Adrenal gland (tissue), 19 donors: ENCODE data around the gene ERC1. TPM values are rescaled to one million over a fixed set of nuclear protein-coding genes. Genes with fewer than 3 reads are reported as not detected.

Experiments used
- DNase-seq, 7 donors: peaks; one replicate each; pipeline ENCODE4 v3.0.0-alpha.2; 2019 to 2020
- H3K27ac ChIP-seq, 5 donors: fragments of 200-600 bp; sonication (generic) in 4 of 5; 1 replicate in 3 of 5; 2 replicates in 2 of 5; pipeline versions ENCODE4 v1.5.1 to v1.8.0; 2016 to 2020; ENCODE audit warnings: mild to moderate bottlenecking in 1 of 5
- H3K27me3 ChIP-seq: fragments of 200-600 bp; 2 replicates; pipeline ENCODE4 v1.8.0; 2021
- H3K36me3 ChIP-seq, 2 donors: fragments of 200-600 bp; replicated peaks in 1 of 2; 1 replicate in 1 of 2; 2 replicates in 1 of 2; pipeline versions ENCODE4 v1.5.1 to v1.8.0; 2018 to 2022
- H3K4me1 ChIP-seq, 2 donors: fragments of 200-600 bp; replicated peaks in 1 of 2; 1 replicate in 1 of 2; 2 replicates in 1 of 2; pipeline versions ENCODE4 v1.5.1 to v1.8.0; 2018 to 2021
- H3K4me3 ChIP-seq, 4 donors: fragments of 200-600 bp; sonication (generic) in 3 of 4; one replicate each; pipeline ENCODE4 v1.5.1; 2016 to 2018
- H3K9me3 ChIP-seq, 3 donors: fragments of 200-600 bp; sonication (generic) in 1 of 3; replicated peaks in 1 of 3; 1 replicate in 2 of 3; 2 replicates in 1 of 3; pipeline versions ENCODE4 v1.5.1 to v1.8.0; 2016 to 2021
- POLR2A ChIP-seq, 2 donors: fragments of 450-650 bp; IDR thresholded peaks; one replicate each; pipeline ENCODE4 v1.6.1; 2017; ENCODE audit warnings: antibody characterized with exemption in 2 of 2, mild to moderate bottlenecking in 2 of 2, moderate library complexity in 1 of 2
- WGBS, 4 donors: extraction: QIAGEN DNeasy Blood & Tissue Kit in 2 of 4; methylation state at CpG; one replicate each; pipeline versions ENCODE4 v1.1.5 to v1.1.7; 2013 to 2017; 5-methylcytosine and 5-hydroxymethylcytosine counted together
- intact Hi-C, 2 donors: fragments of 100-400 bp; cut with DNase I; formaldehyde crosslinking; loops; one replicate each; pipeline versions ENCODE4 v1.14.1 to v1.15.0; 2022 to 2023
- long read RNA-seq, 10 donors: library from polyadenylated mRNA in 3 of 10; unstranded in 2 of 10; stranded (forward) in 1 of 10; transcript quantifications; one replicate each; pipeline ENCODE4 v2.0.0 and lab custom pipeline, GENCODE V29; 2021 to 2026
- polyA plus RNA-seq, 3 donors: library from polyadenylated mRNA; stranded (reverse); fragments of 200-250 nt in 2 of 3; fragments of 350-450 nt in 1 of 3; fragmentation: Illumina TruSeq in 1 of 3; extraction: RNeasy Lipid Tissue Mini Kit (QIAGEN cat#74804) in 1 of 3; gene quantifications; one replicate each; pipeline ENCODE4 v1.2.3, GENCODE V29; 2013 to 2014
- total RNA-seq, 9 donors: library from RNA; depleted of rRNA in 4 of 9; stranded (reverse); fragments of >200 nt in 4 of 9; fragments of 120-200 nt in 1 of 9; fragmentation: NEBNext Ultra II Directional in 1 of 9; extraction: Animal tissue kit (Norgen Biotek cat#: 25700) in 1 of 9; gene quantifications; one replicate each; pipeline versions ENCODE4 v1.1.0 to v1.2.4, GENCODE V29; 2013 to 2023
- TF ChIP-seq, protein P1 (sequence below), 6 experiments: fragments of 450-650 bp in 4 of 6; fragments of 200-600 bp in 2 of 6; sonication (generic) in 1 of 6; IDR thresholded peaks; 1 replicate in 5 of 6; 2 replicates in 1 of 6; pipeline versions ENCODE4 v1.5.1 to v1.8.0; 2016 to 2021; ENCODE audit warnings: antibody characterized with exemption in 6 of 6, mild to moderate bottlenecking in 2 of 6, moderate library complexity in 1 of 6
- donor health status: healthy with polysubstance abuse.
- donor health status: Bipolar disorder and iron deficiency.
- donor health status: DM: yes; HTN: yes; CAD: no.
- donor health status: DM: no; HTN: no; CAD: no.
- donor health status: DM: no; HTN: no; CAD: no.
- donor health status: DM: yes; HTN: yes; CAD: no.

The ERC1 gene
- total RNA-seq (10 to 100 TPM; 30.0 to 79.5 (median 54.5) TPM), polyA plus RNA-seq (10 to 100 TPM in 2 of 3 donors, 1 to 10 TPM in 1; 4.1 to 41.4 (median 16.1) TPM)
- long read RNA-seq, donor 1, full-length matches to known transcripts = 1 of 1 reads
- long read RNA-seq, donor 1, partial matches to known transcripts = 0 of 1 reads
- long read RNA-seq, donor 1, other reads (novel, unspliced or antisense) = 0 of 1 reads
- long read RNA-seq, donor 2, full-length matches to known transcripts = 3 of 3 reads
- long read RNA-seq, donor 2, partial matches to known transcripts = 0 of 3 reads
- long read RNA-seq, donor 2, other reads (novel, unspliced or antisense) = 0 of 3 reads
- long read RNA-seq, donor 3, full-length matches to known transcripts = 4 of 4 reads
- long read RNA-seq, donor 3, partial matches to known transcripts = 0 of 4 reads
- long read RNA-seq, donor 3, other reads (novel, unspliced or antisense) = 0 of 4 reads
- long read RNA-seq, donor 4, partial matches to known transcripts = 3 of 16 reads
- long read RNA-seq, donor 4, other reads (novel, unspliced or antisense) = 13 of 16 reads
- long read RNA-seq, donor 5, partial matches to known transcripts = 0 of 14 reads
- long read RNA-seq, donor 5, other reads (novel, unspliced or antisense) = 14 of 14 reads
- long read RNA-seq, donor 6, partial matches to known transcripts = 4 of 10 reads
- long read RNA-seq, donor 6, other reads (novel, unspliced or antisense) = 6 of 10 reads
- long read RNA-seq, donor 7 = 0 reads
- long read RNA-seq, donor 8, full-length matches to known transcripts = 1 of 1 reads
- long read RNA-seq, donor 8, partial matches to known transcripts = 0 of 1 reads
- long read RNA-seq, donor 8, other reads (novel, unspliced or antisense) = 0 of 1 reads
- long read RNA-seq, donor 9, full-length matches to known transcripts = 2 of 2 reads
- long read RNA-seq, donor 9, partial matches to known transcripts = 0 of 2 reads
- long read RNA-seq, donor 9, other reads (novel, unspliced or antisense) = 0 of 2 reads
- long read RNA-seq, donor 10 = 0 reads

DNA sequence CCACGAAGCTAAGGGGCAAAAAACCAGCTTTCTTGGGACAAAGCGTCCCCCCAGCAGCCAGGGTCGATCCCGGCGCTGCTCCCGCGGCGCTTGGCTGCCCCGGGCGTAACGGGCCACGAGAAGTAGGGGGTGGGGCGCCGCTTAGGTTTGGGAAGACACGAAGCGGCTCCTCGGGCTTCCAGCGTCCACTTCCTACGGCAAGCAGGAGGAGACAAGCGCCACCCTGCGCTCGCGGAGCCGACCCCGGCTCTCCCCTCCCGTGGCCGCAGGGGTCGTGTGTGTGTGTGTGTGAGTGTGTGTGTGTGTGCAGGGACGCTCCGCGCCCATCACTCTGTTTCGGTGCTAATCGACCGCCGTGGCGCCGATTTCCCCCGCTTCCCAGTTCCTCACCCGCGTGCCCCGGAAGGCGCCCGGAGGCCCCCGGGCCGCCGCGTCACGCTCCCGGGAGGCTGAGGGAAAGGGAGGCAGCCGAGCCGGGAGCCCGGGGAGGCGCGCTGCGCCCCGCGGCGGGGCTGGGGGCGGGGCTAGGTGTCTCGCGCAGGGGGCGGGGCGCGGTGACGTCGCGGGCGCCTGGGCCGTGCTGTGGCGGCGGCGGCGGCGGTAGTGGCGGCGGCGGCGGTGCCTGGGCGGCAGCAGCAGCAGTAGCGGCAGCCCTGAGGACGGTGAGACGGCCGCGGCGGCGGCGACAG is at the start of gene ERC1:
TSS of gene ERC1 (plus strand) at position 563 of the 689 bp plus-strand sequence. CDS start 36,681 bp downstream, outside the sequence.
- H3K4me1 ChIP-seq = peaks cover 15 to 52% of the 10 kb centered on the region in 2 donors
- no peaks in the 10 kb centered on the region for H3K36me3 ChIP-seq
- peak within 1 kb of the TSS; percentile 91 to 100 (median 99) for H3K27ac ChIP-seq
- intact Hi-C loops = loop anchor here in 1 of 2 donors (10.0 kb wide), 1 partner anchor 84 kb away; no protein-coding TSS in a partner anchor
- TF ChIP-seq POLR2A (IDR thresholded peaks at IDR 0.05) = peak; percentile 52 to 92
- TF ChIP-seq, protein P1, sequence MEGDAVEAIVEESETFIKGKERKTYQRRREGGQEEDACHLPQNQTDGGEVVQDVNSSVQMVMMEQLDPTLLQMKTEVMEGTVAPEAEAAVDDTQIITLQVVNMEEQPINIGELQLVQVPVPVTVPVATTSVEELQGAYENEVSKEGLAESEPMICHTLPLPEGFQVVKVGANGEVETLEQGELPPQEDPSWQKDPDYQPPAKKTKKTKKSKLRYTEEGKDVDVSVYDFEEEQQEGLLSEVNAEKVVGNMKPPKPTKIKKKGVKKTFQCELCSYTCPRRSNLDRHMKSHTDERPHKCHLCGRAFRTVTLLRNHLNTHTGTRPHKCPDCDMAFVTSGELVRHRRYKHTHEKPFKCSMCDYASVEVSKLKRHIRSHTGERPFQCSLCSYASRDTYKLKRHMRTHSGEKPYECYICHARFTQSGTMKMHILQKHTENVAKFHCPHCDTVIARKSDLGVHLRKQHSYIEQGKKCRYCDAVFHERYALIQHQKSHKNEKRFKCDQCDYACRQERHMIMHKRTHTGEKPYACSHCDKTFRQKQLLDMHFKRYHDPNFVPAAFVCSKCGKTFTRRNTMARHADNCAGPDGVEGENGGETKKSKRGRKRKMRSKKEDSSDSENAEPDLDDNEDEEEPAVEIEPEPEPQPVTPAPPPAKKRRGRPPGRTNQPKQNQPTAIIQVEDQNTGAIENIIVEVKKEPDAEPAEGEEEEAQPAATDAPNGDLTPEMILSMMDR (IDR thresholded peaks at IDR 0.05) = peak in 2 of 6 experiments; percentile 6 to 12
- 0 to 1% (median 0%) methylated on average over 7 to 85 of the region's 87 CpGs for WGBS, 4 donors
- DNase-seq = peak; percentile 91 to 93 (median 92)
- H3K4me3 ChIP-seq = peak within 1 kb of the TSS; percentile 46 to 84 (median 66)
- no peaks in the 10 kb centered on the region for H3K9me3 ChIP-seq
- no peaks in the 10 kb centered on the region for H3K27me3 ChIP-seq

DNA sequence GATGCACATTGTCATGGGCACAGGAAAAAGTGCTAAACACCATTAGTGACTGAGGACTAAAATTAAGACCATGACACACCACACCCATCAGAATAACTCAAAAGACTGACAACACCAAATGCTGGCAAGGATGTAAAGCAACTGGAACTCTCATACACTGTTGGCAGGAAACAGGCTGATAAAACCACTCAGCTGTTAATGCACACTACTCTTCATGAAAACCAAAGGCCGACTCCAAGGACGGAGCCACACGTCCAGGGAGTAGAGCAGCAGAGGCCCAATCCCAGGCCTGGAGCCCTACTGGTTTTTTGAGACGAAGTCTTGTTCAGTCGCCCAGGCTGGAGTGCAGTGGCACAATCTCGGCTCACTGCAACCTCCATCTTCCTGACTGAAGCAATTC is 48.0 kb upstream of the ERC1 start:
- TF ChIP-seq, protein P1 (IDR thresholded peaks at IDR 0.05) = no peak
- TF ChIP-seq POLR2A (IDR thresholded peaks at IDR 0.05) = no peak
- Histone ChIP-seq H3K4me1 (peaks cover 0 to 7% of the 10 kb centered on the region in 2 donors), H3K4me3 (no peak overlapping the region), H3K36me3 (peaks cover 0 to 15% of the 10 kb centered on the region in 2 donors), H3K9me3 (no peaks in the 10 kb centered on the region), H3K27me3 (no peaks in the 10 kb centered on the region), H3K27ac (no peak overlapping the region)
- no peak for DNase-seq
- intact Hi-C loops = loop anchor here (10.0 kb wide), 3 partner anchors 108 to 378 kb away; no protein-coding TSS in a partner anchor
- 77 to 89% (median 83%) methylated on average over 6 of the region's 6 CpGs for WGBS, 4 donors

DNA sequence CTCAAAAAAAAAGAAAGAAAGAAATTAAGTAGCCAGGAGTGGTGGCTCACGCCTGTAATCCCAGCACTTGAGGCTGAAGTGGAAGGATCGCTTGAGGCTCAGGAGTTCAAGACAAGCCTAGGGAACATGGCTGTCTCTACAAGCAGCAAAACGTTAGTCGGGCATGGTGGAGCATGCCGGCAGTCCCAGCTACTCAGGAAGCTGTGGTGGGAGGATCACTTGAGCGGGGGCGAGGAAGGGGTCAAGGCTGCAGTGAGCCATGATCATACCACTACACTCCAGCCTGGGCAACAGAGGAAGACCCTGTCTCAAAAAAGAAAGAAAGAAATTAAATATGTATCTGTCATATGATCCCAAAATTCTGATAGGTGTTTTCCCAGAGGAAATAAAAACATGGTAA is 46.8 kb upstream of the ERC1 start:
- DNase-seq = no peak
- intact Hi-C loops = loop anchor here (10.0 kb wide), 3 partner anchors 109 to 379 kb away; no protein-coding TSS in a partner anchor
- TF ChIP-seq, protein P1 (IDR thresholded peaks at IDR 0.05) = no peak
- no peak for TF ChIP-seq POLR2A (IDR thresholded peaks at IDR 0.05)

More for the DNA sequence above, 46.8 kb upstream of the ERC1 start:
- Histone ChIP-seq H3K27ac (no peak overlapping the region), H3K9me3 (no peaks in the 10 kb centered on the region), H3K27me3 (no peaks in the 10 kb centered on the region), H3K36me3 (peaks cover 0 to 15% of the 10 kb centered on the region in 2 donors), H3K4me1 (peaks cover 0 to 16% of the 10 kb centered on the region in 2 donors), H3K4me3 (no peak overlapping the region)
- 57 to 61% (median 58%) methylated on average over 7 of the region's 7 CpGs for WGBS, 4 donors
